ENCODE data around the gene EFCAB6.

DNA sequence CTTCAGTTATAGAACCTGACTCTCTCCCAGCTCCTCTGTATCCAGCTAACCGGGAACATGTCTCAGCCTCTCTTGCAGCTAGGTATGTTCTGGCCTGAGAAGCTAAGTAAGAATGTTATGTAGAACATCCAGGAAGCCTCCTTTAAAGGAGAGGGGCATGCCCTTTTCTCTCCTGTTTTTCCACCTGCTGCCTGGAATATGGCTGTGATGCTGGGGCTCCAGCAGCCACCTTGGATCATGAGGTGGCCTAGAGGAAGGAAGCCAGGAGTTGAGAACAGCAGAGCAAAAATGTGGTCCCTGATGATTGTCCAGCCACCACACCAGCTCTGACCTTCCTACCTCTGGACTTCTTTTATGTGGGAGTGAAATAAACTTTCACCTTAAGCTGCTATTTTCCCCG is 282.6 kb downstream of the EFCAB6 start:
- TF ChIP-seq POLR2AphosphoS5 (IDR thresholded peaks at IDR 0.05; ENCODE audit: low read length) (no peak), DPF2 (IDR thresholded peaks at IDR 0.05) (no peak), EZH2 (IDR thresholded peaks at IDR 0.05; ENCODE audit: borderline replicate concordance, control insufficient read depth, low read depth, low read length) (no peak), SREBF2 (IDR thresholded peaks at IDR 0.05; ENCODE audit: low read length) (no peak), TARDBP (IDR thresholded peaks at IDR 0.05; ENCODE audit: borderline replicate concordance) (no peak), YY1 (IDR thresholded peaks at IDR 0.05; ENCODE audit: low read depth, low read length) (no peak), SMAD1 (IDR thresholded peaks at IDR 0.05; ENCODE audit: low read depth, partially characterized antibody) (no peak), JUND (IDR thresholded peaks at IDR 0.05; ENCODE audit: low read depth, low read length) (no peak), RAD21 (IDR thresholded peaks at IDR 0.05; ENCODE audit: insufficient read depth, low read depth, low read length) (no peak), CBX3 (IDR thresholded peaks at IDR 0.05; ENCODE audit: borderline replicate concordance, low read depth) (no peak), TCF7 (IDR thresholded peaks at IDR 0.05; ENCODE audit: borderline replicate concordance) (no peak)
- TF ChIP-seq, protein P1, sequence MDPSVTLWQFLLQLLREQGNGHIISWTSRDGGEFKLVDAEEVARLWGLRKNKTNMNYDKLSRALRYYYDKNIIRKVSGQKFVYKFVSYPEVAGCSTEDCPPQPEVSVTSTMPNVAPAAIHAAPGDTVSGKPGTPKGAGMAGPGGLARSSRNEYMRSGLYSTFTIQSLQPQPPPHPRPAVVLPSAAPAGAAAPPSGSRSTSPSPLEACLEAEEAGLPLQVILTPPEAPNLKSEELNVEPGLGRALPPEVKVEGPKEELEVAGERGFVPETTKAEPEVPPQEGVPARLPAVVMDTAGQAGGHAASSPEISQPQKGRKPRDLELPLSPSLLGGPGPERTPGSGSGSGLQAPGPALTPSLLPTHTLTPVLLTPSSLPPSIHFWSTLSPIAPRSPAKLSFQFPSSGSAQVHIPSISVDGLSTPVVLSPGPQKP (IDR thresholded peaks at IDR 0.05; ENCODE audit: low read depth, low read length) = no peak

All from GM12878 (cell line).